H9 (cell line): ENCODE results near the gene CLTCL1. TPM values are rescaled to one million over a fixed set of nuclear protein-coding genes. Genes with fewer than 3 reads are reported as not detected.

Experiments
- DNase-seq: peaks from one replicate; pipeline ENCODE4 v3.0.0-alpha.2; 2017
- H2AFZ ChIP-seq: one replicate; pipeline ENCODE4 v1.6.1; 2013; ENCODE audit warnings: mild to moderate bottlenecking, low read length, control low read depth, moderate library complexity
- H2AK5ac ChIP-seq: 2 replicates; pipeline ENCODE4 v1.6.1; 2013; ENCODE audit warnings: low read length, control low read depth, mixed read lengths; ENCODE audit not compliant: insufficient read length
- H2BK120ac ChIP-seq: one replicate; pipeline ENCODE4 v1.6.1; 2013; ENCODE audit warnings: low read depth, mild to moderate bottlenecking, low read length, control low read depth, inconsistent platforms; ENCODE audit not compliant: poor library complexity, severe bottlenecking
- H2BK12ac ChIP-seq: 2 replicates; pipeline ENCODE4 v1.6.1; 2013; ENCODE audit warnings: low read length, control low read depth, mixed read lengths, low read depth; ENCODE audit not compliant: insufficient read length
- H2BK15ac ChIP-seq: 2 replicates; pipeline ENCODE4 v1.6.1; 2013; ENCODE audit warnings: low read depth, low read length, control low read depth
- H2BK20ac ChIP-seq: one replicate; pipeline ENCODE4 v1.6.1; 2013; ENCODE audit warnings: low read depth, mild to moderate bottlenecking, low read length, control low read depth, inconsistent platforms; ENCODE audit not compliant: poor library complexity, severe bottlenecking
- H2BK5ac ChIP-seq: 2 replicates; pipeline ENCODE4 v1.6.1; 2013; ENCODE audit warnings: low read length, control low read depth, mixed read lengths; ENCODE audit not compliant: insufficient read length
- H3K14ac ChIP-seq: 2 replicates; pipeline ENCODE4 v1.6.1; 2013; ENCODE audit warnings: low read length, control low read depth; ENCODE audit not compliant: insufficient read depth
- H3K18ac ChIP-seq: 2 replicates; pipeline ENCODE4 v1.6.1; 2013; ENCODE audit warnings: low read depth, mild to moderate bottlenecking, mixed read lengths, low read length, control low read depth; ENCODE audit not compliant: insufficient read length
- H3K23ac ChIP-seq: 2 replicates; pipeline ENCODE4 v1.6.1; 2013; ENCODE audit warnings: low read length, control low read depth, mixed read lengths, low read depth; ENCODE audit not compliant: insufficient read length
- H3K23me2 ChIP-seq: 2 replicates; pipeline ENCODE4 v1.6.1; 2013; ENCODE audit warnings: low read depth, mild to moderate bottlenecking, mixed read lengths, low read length, control low read depth; ENCODE audit not compliant: insufficient read length, poor library complexity, severe bottlenecking
- H3K27ac ChIP-seq: 2 replicates; pipeline ENCODE4 v1.5.1; 2013; ENCODE audit warnings: low read length, control low read depth, mixed read lengths, low read depth; ENCODE audit not compliant: insufficient read length
- H3K27me3 ChIP-seq: 2 replicates; pipeline ENCODE4 v1.6.1; 2013; ENCODE audit warnings: low read length, control low read depth, inconsistent platforms; ENCODE audit not compliant: insufficient read depth
- H3K4ac ChIP-seq: 2 replicates; pipeline ENCODE4 v1.6.1; 2013; ENCODE audit warnings: low read depth, mild to moderate bottlenecking, control low read depth, inconsistent platforms, low read length, moderate library complexity
- H3K4me1 ChIP-seq: 2 replicates; pipeline ENCODE4 v1.6.1; 2013; ENCODE audit warnings: low read length, control low read depth, inconsistent platforms; ENCODE audit not compliant: insufficient read depth
- H3K4me2 ChIP-seq: 2 replicates; pipeline ENCODE4 v1.6.1; 2013; ENCODE audit warnings: low read length, control low read depth, mixed read lengths; ENCODE audit not compliant: insufficient read length, insufficient read depth
- H3K56ac ChIP-seq: 2 replicates; pipeline ENCODE4 v1.6.1; 2013; ENCODE audit warnings: low read depth, mild to moderate bottlenecking, mixed read lengths, low read length, control low read depth; ENCODE audit not compliant: insufficient read length
- H3K79me1 ChIP-seq: 2 replicates; pipeline ENCODE4 v1.6.1; 2013; ENCODE audit warnings: low read depth, mild to moderate bottlenecking, moderate library complexity, low read length, control low read depth, inconsistent platforms; ENCODE audit not compliant: insufficient read depth, poor library complexity, severe bottlenecking
- H3K79me2 ChIP-seq: 2 replicates; pipeline ENCODE4 v1.6.1; 2013; ENCODE audit warnings: low read length, control low read depth, inconsistent platforms; ENCODE audit not compliant: insufficient read depth
- H3K9ac ChIP-seq: 2 replicates; pipeline ENCODE4 v1.6.1; 2013; ENCODE audit warnings: low read length, control low read depth, mixed read lengths; ENCODE audit not compliant: insufficient read length; ENCODE audit errors: extremely low read depth
- H3K9me3 ChIP-seq: one replicate; pipeline ENCODE4 v1.6.1; 2013; ENCODE audit warnings: low read depth, low read length, inconsistent platforms; ENCODE audit not compliant: control insufficient read depth
- H3T11ph ChIP-seq: one replicate; pipeline ENCODE4 v1.6.1; 2013; ENCODE audit warnings: mild to moderate bottlenecking, low read length, control low read depth, inconsistent platforms
- H4K20me1 ChIP-seq: one replicate; pipeline ENCODE4 v1.6.1; 2013; ENCODE audit not compliant: control insufficient read depth, insufficient read length, insufficient read depth
- H4K5ac ChIP-seq: 2 replicates; pipeline ENCODE4 v1.6.1; 2013; ENCODE audit warnings: low read depth, mild to moderate bottlenecking, mixed read lengths, low read length, control low read depth; ENCODE audit not compliant: insufficient read length
- H4K8ac ChIP-seq: replicated peaks from 2 replicates; pipeline ENCODE4 v1.6.1; 2013; ENCODE audit warnings: low read length, control low read depth, mixed read lengths, low read depth; ENCODE audit not compliant: insufficient read length
- H4K91ac ChIP-seq: 2 replicates; pipeline ENCODE4 v1.6.1; 2013; ENCODE audit warnings: low read depth, mild to moderate bottlenecking, moderate library complexity, mixed read lengths, low read length, control low read depth; ENCODE audit not compliant: insufficient read length
- H3K27ac Mint-ChIP-seq, 3 experiments: 2 replicates in 2 of 3; 3 replicates in 1 of 3; pipeline ENCODE4 v1.8.0; 2020 to 2021; ENCODE audit warnings: mixed read lengths in 3 of 3, mild to moderate bottlenecking in 1 of 3, moderate library complexity in 1 of 3
- H3K27me3 Mint-ChIP-seq: 2 replicates; pipeline ENCODE4 v1.8.0; 2021; ENCODE audit warnings: low read depth, mild to moderate bottlenecking, moderate library complexity, mixed read lengths
- H3K36me3 Mint-ChIP-seq, 3 experiments: 2 replicates in 2 of 3; 3 replicates in 1 of 3; pipeline ENCODE4 v1.8.0; 2020 to 2021; ENCODE audit warnings: low read depth in 3 of 3, mixed read lengths in 3 of 3; ENCODE audit not compliant: insufficient read depth in 1 of 3
- H3K4me1 Mint-ChIP-seq, 2 experiments: 2 replicates each; pipeline ENCODE4 v1.8.0; 2020; ENCODE audit warnings: mixed read lengths in 2 of 2
- H3K4me3 Mint-ChIP-seq, 2 experiments: 2 replicates in 1 of 2; 3 replicates in 1 of 2; pipeline ENCODE4 v1.8.0; 2020 to 2021; ENCODE audit warnings: mild to moderate bottlenecking in 2 of 2, mixed read lengths in 2 of 2, moderate library complexity in 1 of 2
- H3K9me3 Mint-ChIP-seq, 2 experiments: 2 replicates in 1 of 2; 3 replicates in 1 of 2; pipeline ENCODE4 v1.8.0; 2020; ENCODE audit warnings: mild to moderate bottlenecking in 2 of 2, mixed read lengths in 2 of 2, moderate library complexity in 1 of 2
- WGBS: extraction: QIAGEN DNeasy Blood & Tissue Kit; methylation state at CpG from one replicate; pipeline ENCODE4 v1.1.7; 2013; ENCODE audit warnings: missing lambda C conversion rate, low lambda C conversion rate, mixed read lengths; ENCODE audit not compliant: insufficient read length; ENCODE audit errors: extremely low coverage; 5-methylcytosine and 5-hydroxymethylcytosine counted together
- total RNA-seq: library from RNA; stranded (reverse); gene quantifications from 2 replicates; pipeline ENCODE4 v1.2.1, GENCODE V29; 2021
- TF ChIP-seq, protein P1 (sequence below): fragments of 200-600 bp; sonication (generic); conservative IDR thresholded peaks from 3 replicates; pipeline ENCODE4 v1.8.0; 2021; ENCODE audit warnings: antibody characterized with exemption, mild to moderate bottlenecking

The CLTCL1 gene
- total RNA-seq, 1 experiment from 2014 or later: 11.1 TPM

DNA sequence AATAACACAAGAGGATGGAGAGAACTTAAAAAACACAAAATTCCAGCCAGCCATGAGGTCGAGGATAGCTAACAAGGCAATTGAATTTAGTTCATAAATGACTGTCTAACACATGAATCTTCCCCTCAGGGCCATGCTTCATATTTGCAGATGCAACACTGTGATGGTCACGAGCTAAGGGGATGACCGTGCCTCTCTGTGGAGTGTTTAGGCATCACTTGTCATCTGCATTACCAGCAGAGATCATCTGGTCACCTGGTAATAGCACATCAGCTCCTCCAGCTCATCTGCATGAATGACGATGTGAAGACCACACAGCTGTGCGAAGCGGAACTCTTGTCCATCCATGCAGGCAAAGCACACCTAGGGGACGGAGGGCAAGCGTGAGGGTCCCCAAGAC, 92.0 kb downstream of the CLTCL1 start:
- TF ChIP-seq, protein P1, sequence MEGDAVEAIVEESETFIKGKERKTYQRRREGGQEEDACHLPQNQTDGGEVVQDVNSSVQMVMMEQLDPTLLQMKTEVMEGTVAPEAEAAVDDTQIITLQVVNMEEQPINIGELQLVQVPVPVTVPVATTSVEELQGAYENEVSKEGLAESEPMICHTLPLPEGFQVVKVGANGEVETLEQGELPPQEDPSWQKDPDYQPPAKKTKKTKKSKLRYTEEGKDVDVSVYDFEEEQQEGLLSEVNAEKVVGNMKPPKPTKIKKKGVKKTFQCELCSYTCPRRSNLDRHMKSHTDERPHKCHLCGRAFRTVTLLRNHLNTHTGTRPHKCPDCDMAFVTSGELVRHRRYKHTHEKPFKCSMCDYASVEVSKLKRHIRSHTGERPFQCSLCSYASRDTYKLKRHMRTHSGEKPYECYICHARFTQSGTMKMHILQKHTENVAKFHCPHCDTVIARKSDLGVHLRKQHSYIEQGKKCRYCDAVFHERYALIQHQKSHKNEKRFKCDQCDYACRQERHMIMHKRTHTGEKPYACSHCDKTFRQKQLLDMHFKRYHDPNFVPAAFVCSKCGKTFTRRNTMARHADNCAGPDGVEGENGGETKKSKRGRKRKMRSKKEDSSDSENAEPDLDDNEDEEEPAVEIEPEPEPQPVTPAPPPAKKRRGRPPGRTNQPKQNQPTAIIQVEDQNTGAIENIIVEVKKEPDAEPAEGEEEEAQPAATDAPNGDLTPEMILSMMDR: no peak
- no peak for DNase-seq
- Mint-ChIP-seq H3K9me3 (no peaks in the 10 kb centered on the region; a peak in 1 of 5 replicates), H3K36me3 (peaks cover 12 to 41% (median 32%) of the 10 kb centered on the region in 3 experiments; a peak in 6 of 7 replicates), H3K4me1 (peaks cover 7 to 10% of the 10 kb centered on the region in 2 experiments), H3K27ac (no peak overlapping the region), H3K4me3 (no peak overlapping the region), H3K27me3 (no peaks in the 10 kb centered on the region)
- Histone ChIP-seq H3K23ac (no peak overlapping the region), H3K79me1 (no peaks in the 10 kb centered on the region), H4K5ac (no peak overlapping the region), H3K4me1 (no peaks in the 10 kb centered on the region), H2BK15ac (no peak overlapping the region), H2BK12ac (no peak overlapping the region), H3K4ac (no peak overlapping the region), H3K27me3 (no peaks in the 10 kb centered on the region), H3K18ac (no peak overlapping the region), H3K27ac (no peak overlapping the region), H2AK5ac (no peak overlapping the region), H2BK120ac (no peak overlapping the region), H3K14ac (no peak overlapping the region), H3K79me2 (no peaks in the 10 kb centered on the region), H3K9ac (no peak overlapping the region), H4K91ac (no peak overlapping the region), H3K4me2 (no peak overlapping the region), H3T11ph (no peak overlapping the region), H2AFZ (no peak overlapping the region), H3K23me2 (no peaks in the 10 kb centered on the region), H4K20me1 (no peaks in the 10 kb centered on the region), H3K9me3 (no peaks in the 10 kb centered on the region), H2BK5ac (no peak overlapping the region), H4K8ac (no peak overlapping the region), H3K56ac (no peak overlapping the region), H2BK20ac (no peak overlapping the region)
- no CpG with 5 or more reads among the region's 8 CpGs for WGBS
